Hepatocyte (in vitro differentiated cells): ENCODE measurements around the gene TULP4. TPM values are rescaled to one million over a fixed set of nuclear protein-coding genes. Genes with fewer than 3 reads are reported as not detected.

Experiments used
- DNase-seq: peaks from one replicate; pipeline ENCODE4 v3.0.0-alpha.2; 2016; ENCODE audit warnings: low spot score
- H2AFZ ChIP-seq: fragments of 200-600 bp; sonication (generic); 2 replicates; pipeline ENCODE4 v1.6.0; 2016; ENCODE audit warnings: antibody characterized with exemption, mild to moderate bottlenecking
- H3K27ac ChIP-seq: fragments of 200-600 bp; sonication (generic); 2 replicates; pipeline ENCODE4 v1.5.1; 2016; ENCODE audit warnings: mild to moderate bottlenecking
- H3K27me3 ChIP-seq: fragments of 200-600 bp; sonication (generic); 2 replicates; pipeline ENCODE4 v1.6.1; 2016
- H3K36me3 ChIP-seq: fragments of 200-600 bp; sonication (generic); replicated peaks from 2 replicates; pipeline ENCODE4 v1.5.1; 2016; ENCODE audit warnings: low read depth; ENCODE audit not compliant: insufficient read depth
- H3K4me1 ChIP-seq: fragments of 200-600 bp; sonication (generic); 2 replicates; pipeline ENCODE4 v1.5.1; 2016; ENCODE audit warnings: mild to moderate bottlenecking, moderate library complexity; ENCODE audit not compliant: insufficient read depth
- H3K4me2 ChIP-seq: fragments of 200-600 bp; sonication (generic); 2 replicates; pipeline ENCODE4 v1.6.0; 2016
- H3K4me3 ChIP-seq: fragments of 200-600 bp; sonication (generic); 2 replicates; pipeline ENCODE4 v1.5.1; 2016; ENCODE audit warnings: mild to moderate bottlenecking
- H3K79me2 ChIP-seq: fragments of 200-600 bp; sonication (generic); 2 replicates; pipeline ENCODE4 v1.6.0; 2017; ENCODE audit warnings: mild to moderate bottlenecking
- H3K9me2 ChIP-seq: fragments of 200-600 bp; sonication (generic); replicated peaks from 2 replicates; pipeline ENCODE4 v1.6.0; 2017; ENCODE audit warnings: mild to moderate bottlenecking; ENCODE audit not compliant: insufficient read depth
- H3K9me3 ChIP-seq: fragments of 200-600 bp; sonication (generic); 2 replicates; pipeline ENCODE4 v1.5.1; 2016; ENCODE audit warnings: low read depth, mild to moderate bottlenecking
- H4K20me1 ChIP-seq: fragments of 200-600 bp; sonication (generic); 2 replicates; pipeline ENCODE4 v1.6.0; 2016; ENCODE audit warnings: mild to moderate bottlenecking; ENCODE audit not compliant: insufficient read depth, poor library complexity, severe bottlenecking
- EZH2 ChIP-seq: fragments of 200-600 bp; sonication (generic); IDR thresholded peaks from 2 replicates; pipeline ENCODE4 v1.6.1; 2016; ENCODE audit warnings: antibody characterized with exemption, mild to moderate bottlenecking, borderline replicate concordance
- EZH2phosphoT487 ChIP-seq: fragments of 200-600 bp; sonication (generic); IDR thresholded peaks from one replicate; pipeline ENCODE4 v1.6.1; 2018; ENCODE audit warnings: antibody characterized with exemption, mild to moderate bottlenecking, low read depth, moderate library complexity; ENCODE audit not compliant: unreplicated experiment, severe bottlenecking
- WGBS: methylation state at CpG from one replicate; pipeline ENCODE4 v1.1.6; 2016; ENCODE audit warnings: low lambda C conversion rate; ENCODE audit errors: missing lambda C conversion rate; 5-methylcytosine and 5-hydroxymethylcytosine counted together
- polyA plus RNA-seq: library from polyadenylated mRNA; unstranded; fragments of >200 nt; fragmentation: Nextera tagmentation; extraction: Ambion mirVana; gene quantifications from 2 replicates; pipeline ENCODE4 v1.2.1, GENCODE V29; 2016
- total RNA-seq: library from RNA; depleted of rRNA; stranded (reverse); fragments of >200 nt; gene quantifications from 2 replicates; pipeline ENCODE4 v1.2.3, GENCODE V29; 2014
- TF ChIP-seq, protein P1 (sequence below): fragments of 200-600 bp; sonication (generic); IDR thresholded peaks from 2 replicates; pipeline ENCODE4 v1.5.1; 2016; ENCODE audit warnings: antibody characterized with exemption, mild to moderate bottlenecking; ENCODE audit not compliant: poor library complexity

The TULP4 gene
- total and polyA plus RNA-seq, 2 experiments from 2014 or later = 30.1 to 129 TPM

DNA sequence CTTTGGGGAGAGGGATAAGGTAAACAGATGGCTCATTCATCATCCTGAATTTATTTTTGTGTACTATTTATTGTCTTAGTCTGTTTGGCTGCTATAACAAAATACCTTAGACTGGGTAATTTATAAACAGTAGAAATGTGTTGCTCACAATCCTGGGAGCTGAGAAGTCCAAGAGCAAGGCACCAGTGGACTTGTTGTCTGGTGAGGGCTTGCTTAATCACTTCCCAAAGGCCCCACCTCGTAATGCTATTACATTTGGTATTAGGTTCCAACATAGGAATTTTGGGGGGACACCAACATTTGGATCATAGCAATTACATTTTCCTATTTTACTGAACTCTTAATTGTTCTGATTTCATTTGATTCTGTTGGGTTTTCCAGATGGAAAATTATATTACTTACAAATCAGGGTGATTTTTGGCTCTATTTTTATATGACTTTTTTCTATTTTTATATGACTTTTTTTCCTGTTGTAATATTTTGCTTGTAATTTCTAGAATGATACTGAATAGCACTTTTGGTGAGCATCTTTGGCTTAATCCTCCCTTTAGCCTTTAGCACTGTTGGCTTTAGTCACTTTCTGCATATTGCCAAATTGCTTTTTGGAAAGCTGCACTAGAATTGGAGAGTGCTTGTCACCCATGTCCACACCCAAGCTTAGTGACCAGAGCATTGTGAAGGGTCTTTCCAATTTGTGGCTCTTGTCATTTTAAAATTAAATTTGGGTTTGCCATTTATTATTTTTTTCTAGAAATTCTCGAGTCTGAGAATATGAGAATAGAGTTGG, 43.7 kb upstream of the TULP4 start:
- Histone ChIP-seq H3K4me3 (no peak overlapping the region), H3K4me2 (no peak overlapping the region), H3K4me1 (peaks cover 7% of the 10 kb centered on the region), H3K27me3 (no peaks in the 10 kb centered on the region), H3K36me3 (no peaks in the 10 kb centered on the region), H3K27ac (no peak overlapping the region), H4K20me1 (peaks cover 9% of the 10 kb centered on the region), H3K9me2 (no peaks in the 10 kb centered on the region), H2AFZ (no peak overlapping the region), H3K9me3 (no peaks in the 10 kb centered on the region), H3K79me2 (peaks cover 82% of the 10 kb centered on the region)
- no peak for DNase-seq
- TF ChIP-seq EZH2phosphoT487 (no peak), EZH2 (no peak)
- TF ChIP-seq, protein P1, sequence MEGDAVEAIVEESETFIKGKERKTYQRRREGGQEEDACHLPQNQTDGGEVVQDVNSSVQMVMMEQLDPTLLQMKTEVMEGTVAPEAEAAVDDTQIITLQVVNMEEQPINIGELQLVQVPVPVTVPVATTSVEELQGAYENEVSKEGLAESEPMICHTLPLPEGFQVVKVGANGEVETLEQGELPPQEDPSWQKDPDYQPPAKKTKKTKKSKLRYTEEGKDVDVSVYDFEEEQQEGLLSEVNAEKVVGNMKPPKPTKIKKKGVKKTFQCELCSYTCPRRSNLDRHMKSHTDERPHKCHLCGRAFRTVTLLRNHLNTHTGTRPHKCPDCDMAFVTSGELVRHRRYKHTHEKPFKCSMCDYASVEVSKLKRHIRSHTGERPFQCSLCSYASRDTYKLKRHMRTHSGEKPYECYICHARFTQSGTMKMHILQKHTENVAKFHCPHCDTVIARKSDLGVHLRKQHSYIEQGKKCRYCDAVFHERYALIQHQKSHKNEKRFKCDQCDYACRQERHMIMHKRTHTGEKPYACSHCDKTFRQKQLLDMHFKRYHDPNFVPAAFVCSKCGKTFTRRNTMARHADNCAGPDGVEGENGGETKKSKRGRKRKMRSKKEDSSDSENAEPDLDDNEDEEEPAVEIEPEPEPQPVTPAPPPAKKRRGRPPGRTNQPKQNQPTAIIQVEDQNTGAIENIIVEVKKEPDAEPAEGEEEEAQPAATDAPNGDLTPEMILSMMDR = no peak
- 96% methylated on average over 2 of the region's 2 CpGs for WGBS

DNA sequence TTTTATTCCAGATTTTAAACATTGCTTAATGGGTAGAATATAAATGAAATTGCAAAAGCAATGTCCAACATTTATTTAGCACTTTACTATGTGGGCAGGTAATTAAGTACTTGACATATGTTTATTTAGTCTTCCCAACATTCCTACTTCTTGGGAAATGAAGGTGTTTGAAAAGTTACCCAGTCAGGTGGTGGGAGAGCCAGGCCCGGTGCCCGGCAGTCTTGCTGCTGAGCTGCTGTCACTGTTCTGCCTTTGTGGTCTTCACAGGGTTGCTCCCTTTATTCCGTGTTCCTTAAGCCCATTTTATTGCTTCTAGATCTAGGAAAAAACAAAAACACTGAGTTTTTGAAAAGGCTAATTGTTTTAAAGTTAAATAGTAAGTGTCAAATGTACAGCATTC, 42.6 kb upstream of the TULP4 start:
- Histone ChIP-seq H3K79me2 (peaks cover 78% of the 10 kb centered on the region), H3K4me3 (no peak overlapping the region), H3K27ac (no peak overlapping the region), H3K4me1 (peaks cover 7% of the 10 kb centered on the region), H3K4me2 (no peak overlapping the region), H4K20me1 (peaks cover 9% of the 10 kb centered on the region), H2AFZ (no peak overlapping the region), H3K36me3 (no peaks in the 10 kb centered on the region), H3K27me3 (no peaks in the 10 kb centered on the region), H3K9me2 (no peaks in the 10 kb centered on the region), H3K9me3 (no peaks in the 10 kb centered on the region)
- DNase-seq = no peak
- 72% methylated on average over 3 of the region's 3 CpGs for WGBS
- TF ChIP-seq EZH2 (no peak), EZH2phosphoT487 (no peak)
- TF ChIP-seq, protein P1 = no peak

DNA sequence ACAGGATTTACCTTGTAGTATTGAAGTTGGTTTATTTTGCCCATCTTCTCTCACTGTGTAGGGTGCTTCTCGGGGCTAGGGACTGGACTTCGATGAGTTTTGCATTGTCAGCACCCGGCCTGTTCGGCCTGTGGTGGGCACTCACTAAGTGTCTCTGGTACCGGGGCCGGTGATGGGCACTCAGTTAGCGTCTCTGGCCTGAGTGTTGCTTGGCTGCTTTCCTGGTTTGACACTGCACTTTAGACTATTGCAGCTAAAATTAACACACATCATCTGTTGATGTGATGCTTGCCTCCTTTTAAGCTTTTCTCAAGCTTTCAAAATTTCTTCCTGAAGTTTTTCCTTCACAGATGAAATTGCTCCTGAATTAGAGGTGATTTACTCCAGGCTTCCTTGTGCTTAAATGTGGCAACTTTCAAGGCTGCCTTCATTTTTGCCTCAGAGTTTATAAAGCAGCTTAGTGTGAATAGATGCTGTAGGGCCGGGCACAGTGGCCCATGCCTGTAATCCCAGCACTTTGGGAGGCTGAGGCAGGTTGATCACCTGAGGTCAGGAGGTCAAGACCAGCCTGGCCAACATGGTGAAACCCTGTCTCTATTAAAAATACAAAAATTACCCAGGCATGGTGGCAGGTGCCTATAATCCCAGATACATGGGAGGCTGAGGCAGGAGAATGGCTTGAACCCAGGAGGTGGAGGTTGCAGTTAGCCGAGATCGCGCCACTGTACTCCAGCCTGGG, 41.7 kb upstream of the TULP4 start:
- H3K79me2 ChIP-seq = peaks cover 75% of the 10 kb centered on the region
- H2AFZ ChIP-seq = no peak overlapping the region
- WGBS = 96% methylated on average over 11 of the region's 11 CpGs
- no peaks in the 10 kb centered on the region for H3K36me3 ChIP-seq
- H4K20me1 ChIP-seq = peaks cover 9% of the 10 kb centered on the region
- no peak for DNase-seq
- no peak overlapping the region for H3K4me2 ChIP-seq
- H3K27me3 ChIP-seq = no peaks in the 10 kb centered on the region
- no peaks in the 10 kb centered on the region for H3K9me3 ChIP-seq
- peaks cover 7% of the 10 kb centered on the region for H3K4me1 ChIP-seq
- no peak overlapping the region for H3K4me3 ChIP-seq
- no peak overlapping the region for H3K27ac ChIP-seq
- TF ChIP-seq EZH2phosphoT487 = no peak
- TF ChIP-seq, protein P1 = no peak
- TF ChIP-seq EZH2 = no peak
- no peaks in the 10 kb centered on the region for H3K9me2 ChIP-seq
